HepG2 (cell line): ENCODE results near the gene USP7. TPM values are rescaled to one million over a fixed set of nuclear protein-coding genes. Genes with fewer than 3 reads are reported as not detected.
A peak's percentile ranks its signal among the peaks of the same experiment; 100 is the strongest.

Experiments used
- CERS6 ChIP-seq: sonication (generic); formaldehyde crosslinking; IDR thresholded peaks from 2 replicates; pipeline ENCODE4 v1.5.0; 2020; ENCODE audit warnings: missing genetic modification reagents
- ETV6 ChIP-seq: sonication (generic); formaldehyde crosslinking; conservative IDR thresholded peaks from 2 replicates; pipeline ENCODE4 v1.4.0; 2020; ENCODE audit warnings: missing genetic modification reagents
- HNF4A ChIP-seq: sonication (generic); formaldehyde crosslinking; IDR thresholded peaks from 2 replicates; pipeline ENCODE4 v1.4.0; 2020; ENCODE audit warnings: missing genetic modification reagents
- HOXA3 ChIP-seq: sonication (generic); formaldehyde crosslinking; IDR thresholded peaks from 2 replicates; pipeline ENCODE4 v1.5.0; 2020; ENCODE audit warnings: missing genetic modification reagents
- HOXA7 ChIP-seq: sonication (generic); formaldehyde crosslinking; IDR thresholded peaks from 2 replicates; pipeline ENCODE4 v1.8.1; 2022; ENCODE audit warnings: mild to moderate bottlenecking, missing genetic modification reagents, moderate library complexity
- ISL2 ChIP-seq: sonication (generic); formaldehyde crosslinking; IDR thresholded peaks from 2 replicates; pipeline ENCODE4 v1.5.0; 2020; ENCODE audit warnings: missing genetic modification reagents
- PHF20 ChIP-seq: sonication (generic); formaldehyde crosslinking; IDR thresholded peaks from 2 replicates; pipeline ENCODE4 v1.5.0; 2020; ENCODE audit warnings: mild to moderate bottlenecking, missing genetic modification reagents
- SMAD1 ChIP-seq: sonication (generic); formaldehyde crosslinking; IDR thresholded peaks from 2 replicates; pipeline ENCODE4 v1.4.0; 2020; ENCODE audit warnings: missing genetic modification reagents, low read depth, mild to moderate bottlenecking, borderline replicate concordance
- STAG1 ChIP-seq: sonication (generic); formaldehyde crosslinking; IDR thresholded peaks from 2 replicates; pipeline ENCODE4 v1.4.0; 2020; ENCODE audit warnings: missing genetic modification reagents
- ZFY ChIP-seq: sonication (generic); formaldehyde crosslinking; IDR thresholded peaks from 2 replicates; pipeline ENCODE4 v1.4.0; 2020; ENCODE audit warnings: missing genetic modification reagents
- ZNF205 ChIP-seq: IDR thresholded peaks from 2 replicates; pipeline ENCODE4 v1.6.1; 2018; ENCODE audit warnings: missing biosample characterization, missing genetic modification reagents
- ZNF225 ChIP-seq: sonication (generic); formaldehyde crosslinking; IDR thresholded peaks from 2 replicates; pipeline ENCODE4 v1.4.0; 2020; ENCODE audit warnings: mild to moderate bottlenecking, missing genetic modification reagents
- ZNF296 ChIP-seq: sonication (generic); formaldehyde crosslinking; conservative IDR thresholded peaks from 2 replicates; pipeline ENCODE4 v1.5.0; 2020; ENCODE audit warnings: mild to moderate bottlenecking, missing genetic modification reagents
- ZNF382 ChIP-seq: sonication (generic); formaldehyde crosslinking; IDR thresholded peaks from 2 replicates; pipeline ENCODE4 v1.5.0; 2020; ENCODE audit warnings: missing genetic modification reagents, mild to moderate bottlenecking, borderline replicate concordance
- ZNF558 ChIP-seq: sonication (generic); formaldehyde crosslinking; IDR thresholded peaks from 2 replicates; pipeline ENCODE4 v1.9.0; 2022; ENCODE audit warnings: mild to moderate bottlenecking, missing genetic modification reagents, borderline replicate concordance
- ZNF567 ChIP-seq: sonication (generic); formaldehyde crosslinking; IDR thresholded peaks from 2 replicates; pipeline ENCODE4 v1.8.1; 2023; ENCODE audit warnings: mild to moderate bottlenecking, missing genetic modification reagents, borderline replicate concordance
- ZNF615 ChIP-seq: sonication (generic); formaldehyde crosslinking; IDR thresholded peaks from 2 replicates; pipeline ENCODE4 v1.5.0; 2020; ENCODE audit warnings: mild to moderate bottlenecking, missing genetic modification reagents, borderline replicate concordance
- ZNF749 ChIP-seq: sonication (generic); formaldehyde crosslinking; IDR thresholded peaks from 2 replicates; pipeline ENCODE4 v1.8.0; 2022; ENCODE audit warnings: mild to moderate bottlenecking, missing genetic modification reagents, moderate library complexity, borderline replicate concordance
- ZSCAN25 ChIP-seq: sonication (generic); formaldehyde crosslinking; IDR thresholded peaks from 2 replicates; pipeline ENCODE4 v1.8.0; 2022; ENCODE audit warnings: mild to moderate bottlenecking, missing genetic modification reagents
- ZSCAN31 ChIP-seq: sonication (generic); formaldehyde crosslinking; IDR thresholded peaks from 2 replicates; pipeline ENCODE4 v1.5.0; 2020; ENCODE audit warnings: low read depth, mild to moderate bottlenecking, missing genetic modification reagents
- polyA plus RNA-seq, 8 experiments: library from polyadenylated mRNA; depleted of rRNA in 3 of 8; stranded (reverse) in 7 of 8; unstranded in 1 of 8; fragments of >200 nt; fragmentation: Illumina TruSeq in 4 of 8; extraction: Trizol in 4 of 8; gene quantifications; 2 replicates each; pipeline versions ENCODE4 v1.2.1 to v1.2.3, GENCODE V29; 2011 to 2016; ENCODE audit warnings: low read depth in 4 of 8, missing spikeins in 1 of 8, mixed read lengths in 1 of 8; ENCODE audit not compliant: insufficient read depth in 1 of 8
- total RNA-seq, 5 experiments: library from RNA; depleted of rRNA; stranded (reverse); fragments of >200 nt; fragmentation: Illumina TruSeq; extraction: Trizol; gene quantifications; 2 replicates each; pipeline ENCODE4 v1.2.3, GENCODE V29; 2016; ENCODE audit warnings: low read depth in 1 of 5
- TF ChIP-seq, protein P1 (sequence below): sonication (generic); formaldehyde crosslinking; IDR thresholded peaks from 2 replicates; pipeline ENCODE4 v1.4.0; 2020; ENCODE audit warnings: low read depth, missing genetic modification reagents
- TF ChIP-seq, protein P2 (sequence below): sonication (generic); formaldehyde crosslinking; IDR thresholded peaks from 2 replicates; pipeline ENCODE4 v1.4.0; 2020; ENCODE audit warnings: mild to moderate bottlenecking, missing genetic modification reagents
- TF ChIP-seq, protein P3 (sequence below): sonication (generic); formaldehyde crosslinking; IDR thresholded peaks from 2 replicates; pipeline ENCODE4 v1.8.1; 2023; ENCODE audit warnings: mild to moderate bottlenecking, missing genetic modification reagents

Gene USP7
- total and polyA plus RNA-seq, 2 of the 13 experiments (the other 11 are each of a cell fraction or from before 2014, with no cell fraction given), result 52.5 to 173 TPM

- TF ChIP-seq HOXA7 (CRISPR knock-in tag) (0 out of 2 replicates have a peak, but pooled peaks have one; percentile 25), ZNF567 (no peak), ZNF615 (CRISPR knock-in tag) (no peak), ETV6 (CRISPR knock-in tag) (0 out of 2 replicates have a peak, but pooled peaks have one; percentile 27), HOXA3 (peak; percentile 25; the same call in 1 of the 2 replicates), ZNF749 (0 out of 2 replicates have a peak, but pooled peaks have one; percentile 64), ZNF296 (CRISPR knock-in tag) (peak; percentile 42; the same call in 1 of the 2 replicates), STAG1 (CRISPR knock-in tag) (peak; percentile 59), SMAD1 (CRISPR knock-in tag) (no peak), PHF20 (0 out of 2 replicates have a peak, but pooled peaks have one; percentile 22), HNF4A (CRISPR knock-in tag) (peak; percentile 62), ZNF558 (no peak), ZFY (CRISPR knock-in tag) (no peak; the same call in 1 of the 2 replicates), ZNF205 (CRISPR knock-in tag) (peak; percentile 41; the same call in 1 of the 2 replicates), CERS6 (CRISPR knock-in tag) (no peak; the same call in 1 of the 2 replicates), ZSCAN31 (peak; percentile 45; the same call in 1 of the 2 replicates), ISL2 (CRISPR knock-in tag) (peak; percentile 28; the same call in 1 of the 2 replicates), ZNF382 (CRISPR knock-in tag) (no peak), ZNF225 (CRISPR knock-in tag) (no peak; the same call in 1 of the 2 replicates), ZSCAN25 (CRISPR knock-in tag) (peak; percentile 47; the same call in 1 of the 2 replicates)
- TF ChIP-seq, protein P1, sequence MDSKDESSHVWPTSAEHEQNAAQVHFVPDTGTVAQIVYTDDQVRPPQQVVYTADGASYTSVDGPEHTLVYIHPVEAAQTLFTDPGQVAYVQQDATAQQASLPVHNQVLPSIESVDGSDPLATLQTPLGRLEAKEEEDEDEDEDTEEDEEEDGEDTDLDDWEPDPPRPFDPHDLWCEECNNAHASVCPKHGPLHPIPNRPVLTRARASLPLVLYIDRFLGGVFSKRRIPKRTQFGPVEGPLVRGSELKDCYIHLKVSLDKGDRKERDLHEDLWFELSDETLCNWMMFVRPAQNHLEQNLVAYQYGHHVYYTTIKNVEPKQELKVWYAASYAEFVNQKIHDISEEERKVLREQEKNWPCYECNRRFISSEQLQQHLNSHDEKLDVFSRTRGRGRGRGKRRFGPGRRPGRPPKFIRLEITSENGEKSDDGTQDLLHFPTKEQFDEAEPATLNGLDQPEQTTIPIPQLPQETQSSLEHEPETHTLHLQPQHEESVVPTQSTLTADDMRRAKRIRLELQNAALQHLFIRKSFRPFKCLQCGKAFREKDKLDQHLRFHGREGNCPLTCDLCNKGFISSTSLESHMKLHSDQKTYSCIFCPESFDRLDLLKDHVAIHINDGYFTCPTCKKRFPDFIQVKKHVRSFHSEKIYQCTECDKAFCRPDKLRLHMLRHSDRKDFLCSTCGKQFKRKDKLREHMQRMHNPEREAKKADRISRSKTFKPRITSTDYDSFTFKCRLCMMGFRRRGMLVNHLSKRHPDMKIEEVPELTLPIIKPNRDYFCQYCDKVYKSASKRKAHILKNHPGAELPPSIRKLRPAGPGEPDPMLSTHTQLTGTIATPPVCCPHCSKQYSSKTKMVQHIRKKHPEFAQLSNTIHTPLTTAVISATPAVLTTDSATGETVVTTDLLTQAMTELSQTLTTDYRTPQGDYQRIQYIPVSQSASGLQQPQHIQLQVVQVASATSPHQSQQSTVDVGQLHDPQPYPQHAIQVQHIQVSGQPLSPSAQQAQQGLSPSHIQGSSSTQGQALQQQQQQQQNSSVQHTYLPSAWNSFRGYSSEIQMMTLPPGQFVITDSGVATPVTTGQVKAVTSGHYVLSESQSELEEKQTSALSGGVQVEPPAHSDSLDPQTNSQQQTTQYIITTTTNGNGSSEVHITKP (CRISPR knock-in tag), result 0 out of 2 replicates have a peak, but pooled peaks have one; percentile 23
- TF ChIP-seq, protein P2, sequence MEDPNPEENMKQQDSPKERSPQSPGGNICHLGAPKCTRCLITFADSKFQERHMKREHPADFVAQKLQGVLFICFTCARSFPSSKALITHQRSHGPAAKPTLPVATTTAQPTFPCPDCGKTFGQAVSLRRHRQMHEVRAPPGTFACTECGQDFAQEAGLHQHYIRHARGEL, result 0 out of 2 replicates have a peak, but pooled peaks have one; percentile 43
- TF ChIP-seq, protein P3, sequence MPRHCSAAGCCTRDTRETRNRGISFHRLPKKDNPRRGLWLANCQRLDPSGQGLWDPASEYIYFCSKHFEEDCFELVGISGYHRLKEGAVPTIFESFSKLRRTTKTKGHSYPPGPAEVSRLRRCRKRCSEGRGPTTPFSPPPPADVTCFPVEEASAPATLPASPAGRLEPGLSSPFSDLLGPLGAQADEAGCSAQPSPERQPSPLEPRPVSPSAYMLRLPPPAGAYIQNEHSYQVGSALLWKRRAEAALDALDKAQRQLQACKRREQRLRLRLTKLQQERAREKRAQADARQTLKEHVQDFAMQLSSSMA (CRISPR knock-in tag), result 0 out of 2 replicates have a peak, but pooled peaks have one; percentile 37
Observed at GRCh38 chr16:8885674-8886592, 77.8 kb downstream of the USP7 start (continued).
